Smooth muscle cell (in vitro differentiated cells): ENCODE results near the gene C3orf22. TPM values are rescaled to one million over a fixed set of nuclear protein-coding genes. Genes with fewer than 3 reads are reported as not detected.

ENCODE experiments used
- DNase-seq: peaks from one replicate; lab custom pipeline; 2025; ENCODE audit not compliant: unreplicated experiment; lab: John Stamatoyannopoulos, UW
- H2AFZ ChIP-seq: fragments of 200-600 bp; sonication (generic); 2 replicates; pipeline ENCODE4 v1.6.0; 2016; ENCODE audit warnings: antibody characterized with exemption, low read depth, mild to moderate bottlenecking
- H3F3A ChIP-seq: fragments of 200-600 bp; sonication (generic); 2 replicates; pipeline ENCODE4 v1.6.0; 2017; ENCODE audit warnings: antibody characterized with exemption, low read depth
- H3K27ac ChIP-seq: fragments of 200-600 bp; sonication (generic); 2 replicates; pipeline ENCODE4 v1.5.1; 2016; ENCODE audit warnings: low read depth, mild to moderate bottlenecking
- H3K27me3 ChIP-seq: fragments of 200-600 bp; sonication (generic); 2 replicates; pipeline ENCODE4 v1.6.1; 2016; ENCODE audit warnings: low read depth, mild to moderate bottlenecking
- H3K36me3 ChIP-seq: fragments of 200-600 bp; sonication (generic); 2 replicates; pipeline ENCODE4 v1.5.1; 2016; ENCODE audit warnings: low read depth
- H3K4me1 ChIP-seq: fragments of 200-600 bp; sonication (generic); 2 replicates; pipeline ENCODE4 v1.5.1; 2016; ENCODE audit warnings: low read depth
- H3K4me2 ChIP-seq: fragments of 200-600 bp; sonication (generic); 2 replicates; pipeline ENCODE4 v1.6.0; 2016; ENCODE audit warnings: mild to moderate bottlenecking
- H3K4me3 ChIP-seq: fragments of 200-600 bp; sonication (generic); 2 replicates; pipeline ENCODE4 v1.5.1; 2016; ENCODE audit warnings: mild to moderate bottlenecking
- H3K79me2 ChIP-seq: fragments of 200-600 bp; sonication (generic); 2 replicates; pipeline ENCODE4 v1.6.0; 2016; ENCODE audit warnings: low read depth, mild to moderate bottlenecking
- H3K9ac ChIP-seq: fragments of 200-600 bp; sonication (generic); 2 replicates; pipeline ENCODE4 v1.6.0; 2016; ENCODE audit warnings: low read depth
- H3K9me3 ChIP-seq: fragments of 200-600 bp; sonication (generic); replicated peaks from 2 replicates; pipeline ENCODE4 v1.5.1; 2016; ENCODE audit warnings: low read depth
- H4K20me1 ChIP-seq: fragments of 200-600 bp; sonication (generic); 2 replicates; pipeline ENCODE4 v1.6.0; 2016; ENCODE audit warnings: low read depth
- WGBS: methylation state at CpG from one replicate; pipeline ENCODE4 v1.1.7; 2016; ENCODE audit warnings: low lambda C conversion rate; 5-methylcytosine and 5-hydroxymethylcytosine counted together
- polyA plus RNA-seq: library from polyadenylated mRNA; unstranded; fragments of >200 nt; fragmentation: Nextera tagmentation; extraction: Ambion mirVana; gene quantifications from 2 replicates; pipeline ENCODE4 v1.2.1, GENCODE V29; 2016
- total RNA-seq: library from RNA; depleted of rRNA; stranded (reverse); fragments of >200 nt; gene quantifications from 2 replicates; pipeline ENCODE4 v1.2.3, GENCODE V29; 2014
- TF ChIP-seq, protein P1 (sequence below): fragments of 200-600 bp; sonication (generic); IDR thresholded peaks from 2 replicates; pipeline ENCODE4 v1.5.1; 2017; ENCODE audit warnings: borderline replicate concordance, mild to moderate bottlenecking, antibody characterized with exemption; ENCODE audit not compliant: insufficient read depth, poor library complexity, severe bottlenecking

C3orf22 gene
- total and polyA plus RNA-seq, 2 experiments from 2014 or later, result not detected

DNA sequence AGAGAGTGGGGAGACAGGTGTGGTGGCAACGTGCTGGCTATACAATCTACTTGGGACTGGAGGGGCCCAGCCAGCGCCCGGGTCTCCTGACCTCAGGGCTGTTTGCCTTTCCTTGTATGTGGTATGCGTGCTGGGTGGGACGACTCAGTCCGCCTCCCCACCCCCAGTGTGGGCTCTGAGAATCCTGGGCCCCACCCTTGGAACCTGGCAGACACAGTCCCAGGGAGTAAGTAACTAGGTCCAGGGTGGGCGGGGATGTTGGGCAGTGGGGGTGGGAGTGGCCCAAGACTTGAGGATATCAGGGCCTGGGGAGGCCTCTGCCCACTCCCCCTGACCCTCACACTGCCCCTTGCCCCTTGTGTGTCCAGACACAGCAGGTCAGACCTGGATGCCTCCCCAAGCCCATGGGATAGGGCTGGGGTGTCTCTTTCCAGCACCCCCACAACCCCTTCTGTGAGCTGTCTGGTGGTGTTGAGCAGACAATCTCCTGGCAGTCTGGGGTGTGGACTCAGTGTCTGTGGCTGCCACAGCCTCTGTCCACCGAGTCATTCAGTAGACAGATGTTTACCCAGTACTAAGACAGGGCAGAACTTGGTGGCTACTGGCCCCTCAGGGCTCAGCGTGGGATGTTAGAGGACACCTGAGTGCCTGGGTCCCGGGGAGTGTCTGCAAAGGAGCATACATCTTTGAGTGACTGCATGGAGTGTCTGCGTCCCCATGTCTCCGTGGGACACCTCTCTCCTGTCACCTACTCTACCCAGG, 33.5 kb downstream of the C3orf22 start:
- TF ChIP-seq, protein P1, sequence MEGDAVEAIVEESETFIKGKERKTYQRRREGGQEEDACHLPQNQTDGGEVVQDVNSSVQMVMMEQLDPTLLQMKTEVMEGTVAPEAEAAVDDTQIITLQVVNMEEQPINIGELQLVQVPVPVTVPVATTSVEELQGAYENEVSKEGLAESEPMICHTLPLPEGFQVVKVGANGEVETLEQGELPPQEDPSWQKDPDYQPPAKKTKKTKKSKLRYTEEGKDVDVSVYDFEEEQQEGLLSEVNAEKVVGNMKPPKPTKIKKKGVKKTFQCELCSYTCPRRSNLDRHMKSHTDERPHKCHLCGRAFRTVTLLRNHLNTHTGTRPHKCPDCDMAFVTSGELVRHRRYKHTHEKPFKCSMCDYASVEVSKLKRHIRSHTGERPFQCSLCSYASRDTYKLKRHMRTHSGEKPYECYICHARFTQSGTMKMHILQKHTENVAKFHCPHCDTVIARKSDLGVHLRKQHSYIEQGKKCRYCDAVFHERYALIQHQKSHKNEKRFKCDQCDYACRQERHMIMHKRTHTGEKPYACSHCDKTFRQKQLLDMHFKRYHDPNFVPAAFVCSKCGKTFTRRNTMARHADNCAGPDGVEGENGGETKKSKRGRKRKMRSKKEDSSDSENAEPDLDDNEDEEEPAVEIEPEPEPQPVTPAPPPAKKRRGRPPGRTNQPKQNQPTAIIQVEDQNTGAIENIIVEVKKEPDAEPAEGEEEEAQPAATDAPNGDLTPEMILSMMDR, result no peak
- no peaks in the 10 kb centered on the region for H3K4me1 ChIP-seq
- H3K9me3 ChIP-seq, result no peaks in the 10 kb centered on the region
- no peak for DNase-seq
- no peaks in the 10 kb centered on the region for H3K79me2 ChIP-seq
- H3K27me3 ChIP-seq, result peaks cover 27% of the 10 kb centered on the region
- H3K9ac ChIP-seq, result no peak overlapping the region
- H4K20me1 ChIP-seq, result no peaks in the 10 kb centered on the region
- no peaks in the 10 kb centered on the region for H3K36me3 ChIP-seq
- H3F3A ChIP-seq, result no peaks in the 10 kb centered on the region
- H2AFZ ChIP-seq, result no peak overlapping the region
- no peak overlapping the region for H3K4me2 ChIP-seq
- H3K4me3 ChIP-seq, result peak overlapping the region; percentile 51
- 71% methylated on average over 8 of the region's 12 CpGs for WGBS
- no peak overlapping the region for H3K27ac ChIP-seq

DNA sequence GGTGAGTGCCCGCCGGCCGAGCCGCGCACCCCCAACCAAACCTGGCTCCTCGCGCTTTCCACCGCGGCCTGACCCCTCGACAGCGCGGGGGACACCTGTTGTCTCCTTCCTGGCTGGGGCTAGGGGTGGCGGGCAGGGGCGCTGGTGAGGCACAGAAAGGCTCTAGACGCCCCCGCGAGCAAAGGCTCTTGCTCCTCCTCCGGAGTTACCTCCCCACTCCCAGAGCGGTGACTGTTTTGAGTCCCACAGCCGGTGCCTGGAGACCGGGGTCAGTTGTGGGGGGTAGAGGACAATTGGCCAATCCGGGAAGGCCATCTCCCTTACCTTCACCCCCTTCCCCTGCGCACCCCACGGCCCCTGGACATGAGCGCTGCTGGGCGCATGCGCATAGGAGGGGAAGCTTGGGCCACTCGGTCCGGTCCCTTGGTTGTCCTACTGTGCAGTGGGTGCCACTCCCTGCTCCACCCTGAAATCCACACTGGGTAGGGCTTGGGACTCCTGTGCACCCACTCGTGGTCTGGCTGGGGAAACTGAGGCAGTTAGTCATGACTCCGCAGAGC, 34.2 kb downstream of the C3orf22 start:
- peak overlapping the region; percentile 92 for H3K4me2 ChIP-seq
- no peak overlapping the region for H2AFZ ChIP-seq
- H4K20me1 ChIP-seq, result no peaks in the 10 kb centered on the region
- peaks cover 28% of the 10 kb centered on the region for H3K27me3 ChIP-seq
- TF ChIP-seq, protein P1, result no peak
- no peaks in the 10 kb centered on the region for H3K9me3 ChIP-seq
- H3F3A ChIP-seq, result no peaks in the 10 kb centered on the region
- H3K4me1 ChIP-seq, result no peaks in the 10 kb centered on the region
- no peak overlapping the region for H3K9ac ChIP-seq
- H3K36me3 ChIP-seq, result no peaks in the 10 kb centered on the region
- no peak overlapping the region for H3K27ac ChIP-seq
- no peak for DNase-seq
- peak overlapping the region; percentile 51 for H3K4me3 ChIP-seq
- H3K79me2 ChIP-seq, result no peaks in the 10 kb centered on the region
- WGBS, result 17% methylated on average over 25 of the region's 31 CpGs

DNA sequence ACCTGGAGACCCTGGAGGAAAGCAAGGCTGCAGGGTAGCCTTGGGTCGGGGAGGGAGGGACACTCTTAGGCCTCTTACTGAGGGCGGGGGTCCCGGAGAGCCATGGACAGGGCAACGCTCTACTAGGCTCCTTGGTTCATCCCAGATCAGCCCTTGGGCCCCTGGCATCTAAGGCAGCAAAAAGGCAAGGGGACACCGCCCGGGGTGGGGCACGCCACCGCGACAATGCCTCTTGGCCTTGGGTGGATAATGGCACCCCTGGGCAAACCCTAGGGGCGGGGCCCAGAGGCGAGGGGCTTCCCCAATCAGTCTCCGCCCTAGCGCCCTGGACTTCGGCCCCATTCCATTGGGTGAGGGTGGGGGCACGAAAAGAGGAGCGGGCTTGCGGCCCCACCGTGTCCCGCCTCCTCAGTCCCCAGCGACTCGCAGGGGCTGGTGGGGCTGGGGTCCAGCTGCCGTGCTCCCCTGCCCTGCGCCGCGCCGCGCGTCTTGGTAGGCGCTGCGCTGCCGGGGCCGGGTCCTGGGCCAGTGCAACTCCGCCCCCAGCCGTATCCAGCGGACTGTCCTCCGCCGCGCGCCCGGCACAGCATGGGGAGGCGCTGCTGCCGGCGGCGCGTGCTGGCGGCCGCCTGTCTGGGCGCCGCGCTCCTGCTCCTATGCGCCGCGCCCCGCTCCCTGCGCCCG, 34.8 kb downstream of the C3orf22 start, which contains the start of gene CHST13:
Gene CHST13, plus strand, starts transcription at position 411 of the 684 bp plus-strand sequence. Its CDS starts 178 bp downstream, at position 589.
- no peaks in the 10 kb centered on the region for H3K36me3 ChIP-seq
- H3K4me3 ChIP-seq, result peak within 1 kb of the TSS; percentile 51
- H4K20me1 ChIP-seq, result no peaks in the 10 kb centered on the region
- WGBS, result 8% methylated on average over 45 of the region's 56 CpGs
- no peaks in the 10 kb centered on the region for H3K79me2 ChIP-seq
- H3K9ac ChIP-seq, result no peak within 1 kb of the TSS
- H3F3A ChIP-seq, result no peaks in the 10 kb centered on the region
- H3K27me3 ChIP-seq, result peaks cover 33% of the 10 kb centered on the region
- no peak for DNase-seq
- no peaks in the 10 kb centered on the region for H3K4me1 ChIP-seq
- TF ChIP-seq, protein P1, result no peak
- H3K27ac ChIP-seq, result no peak within 1 kb of the TSS
- no peak within 1 kb of the TSS for H2AFZ ChIP-seq
- H3K9me3 ChIP-seq, result no peaks in the 10 kb centered on the region
- peak within 1 kb of the TSS; percentile 92 for H3K4me2 ChIP-seq
